Left ventricle myocardium inferior (tissue), 1 donor: Measurements from ENCODE around the gene HAND1. TPM values are rescaled to one million over a fixed set of nuclear protein-coding genes. Genes with fewer than 3 reads are reported as not detected.

Experiments used
- DNase-seq: peaks from one replicate; pipeline ENCODE4 v3.0.0-alpha.2; 2020
- H3K27ac ChIP-seq: fragments of 200-600 bp; replicated peaks from 2 replicates; pipeline ENCODE4 v1.8.0; 2021
- H3K27me3 ChIP-seq: fragments of 200-600 bp; 2 replicates; pipeline ENCODE4 v1.8.0; 2021; ENCODE audit warnings: low read depth
- H3K36me3 ChIP-seq: fragments of 200-600 bp; 2 replicates; pipeline ENCODE4 v1.8.0; 2021
- H3K4me1 ChIP-seq: fragments of 200-600 bp; 2 replicates; pipeline ENCODE4 v1.8.0; 2021
- H3K4me3 ChIP-seq: fragments of 200-600 bp; 2 replicates; pipeline ENCODE4 v1.8.0; 2021; ENCODE audit warnings: mild to moderate bottlenecking, moderate library complexity
- H3K9me3 ChIP-seq: fragments of 200-600 bp; replicated peaks from 2 replicates; pipeline ENCODE4 v1.8.0; 2021
- CTCF ChIP-seq: fragments of 200-600 bp; IDR thresholded peaks from 2 replicates; pipeline ENCODE4 v1.8.0; 2021; ENCODE audit warnings: antibody characterized with exemption, mild to moderate bottlenecking, borderline replicate concordance
- intact Hi-C: fragments of 100-400 bp; cut with micrococcal nuclease; formaldehyde crosslinking; loops from one replicate; pipeline ENCODE4 v1.11.0; 2022
- total RNA-seq: library from RNA; stranded (reverse); fragmentation: NEBNext Ultra II Directional; extraction: Animal tissue kit (Norgen Biotek cat#: 25700); gene quantifications from one replicate; pipeline ENCODE4 v1.2.1, GENCODE V29; 2021
- donor health status: DM: no; HTN: yes; CAD: no; lungs with severe emphysema.

HAND1 gene
- total RNA-seq, 1 donor from 2014 or later = 26.2 TPM

- Histone ChIP-seq H3K4me1 (peaks cover 23% of the 10 kb centered on the region), H3K36me3 (no peaks in the 10 kb centered on the region), H3K4me3 (no peak overlapping the region), H3K9me3 (no peaks in the 10 kb centered on the region), H3K27me3 (peaks cover 100% of the 10 kb centered on the region), H3K27ac (no peak overlapping the region)
- intact Hi-C loops = no loop called here
- no peak for DNase-seq
- TF ChIP-seq CTCF = no peak
Observed at GRCh38 chr5:154486427-154486866, 8.4 kb upstream of the HAND1 start.

GRCh38 chr5:154485850-154486426 lies 7.9 kb upstream of the HAND1 start:
- Histone ChIP-seq H3K9me3 (no peaks in the 10 kb centered on the region), H3K27ac (no peak overlapping the region), H3K4me3 (no peak overlapping the region), H3K27me3 (peaks cover 100% of the 10 kb centered on the region), H3K36me3 (no peaks in the 10 kb centered on the region), H3K4me1 (peaks cover 23% of the 10 kb centered on the region)
- TF ChIP-seq CTCF = no peak
- no peak for DNase-seq
- intact Hi-C loops = no loop called here

GRCh38 chr5:154485096-154485491 lies 7.1 kb upstream of the HAND1 start:
- no peaks in the 10 kb centered on the region for H3K36me3 ChIP-seq
- peaks cover 100% of the 10 kb centered on the region for H3K27me3 ChIP-seq
- no peaks in the 10 kb centered on the region for H3K9me3 ChIP-seq
- DNase-seq = no peak
- no peak overlapping the region for H3K4me3 ChIP-seq
- intact Hi-C loops = no loop called here
- no peak overlapping the region for H3K27ac ChIP-seq
- no peak for TF ChIP-seq CTCF
- peaks cover 23% of the 10 kb centered on the region for H3K4me1 ChIP-seq

- Histone ChIP-seq H3K27me3 (peaks cover 100% of the 10 kb centered on the region), H3K36me3 (no peaks in the 10 kb centered on the region), H3K27ac (no peak overlapping the region), H3K4me1 (peaks cover 24% of the 10 kb centered on the region), H3K9me3 (no peaks in the 10 kb centered on the region), H3K4me3 (no peak overlapping the region)
- DNase-seq = no peak
- TF ChIP-seq CTCF = no peak
- intact Hi-C loops = no loop called here
Observed at GRCh38 chr5:154484393-154485095, 6.5 kb upstream of the HAND1 start.

- no peak overlapping the region for H3K4me3 ChIP-seq
- peaks cover 100% of the 10 kb centered on the region for H3K27me3 ChIP-seq
- H3K36me3 ChIP-seq = no peaks in the 10 kb centered on the region
- no peak overlapping the region for H3K27ac ChIP-seq
- no peak for DNase-seq
- H3K4me1 ChIP-seq = peaks cover 31% of the 10 kb centered on the region
- H3K9me3 ChIP-seq = no peaks in the 10 kb centered on the region
- intact Hi-C loops = no loop called here
- no peak for TF ChIP-seq CTCF
Observed at GRCh38 chr5:154483654-154484392, 5.8 kb upstream of the HAND1 start.
